Astrocyte of the hippocampus (primary cell): Measurements from ENCODE around the gene SMPD2.

Experiments
- DNase-seq: peaks from one replicate; pipeline ENCODE4 v3.0.0; 2011; ENCODE audit warnings: low read depth, low spot score

SMPD2 gene, protein sequence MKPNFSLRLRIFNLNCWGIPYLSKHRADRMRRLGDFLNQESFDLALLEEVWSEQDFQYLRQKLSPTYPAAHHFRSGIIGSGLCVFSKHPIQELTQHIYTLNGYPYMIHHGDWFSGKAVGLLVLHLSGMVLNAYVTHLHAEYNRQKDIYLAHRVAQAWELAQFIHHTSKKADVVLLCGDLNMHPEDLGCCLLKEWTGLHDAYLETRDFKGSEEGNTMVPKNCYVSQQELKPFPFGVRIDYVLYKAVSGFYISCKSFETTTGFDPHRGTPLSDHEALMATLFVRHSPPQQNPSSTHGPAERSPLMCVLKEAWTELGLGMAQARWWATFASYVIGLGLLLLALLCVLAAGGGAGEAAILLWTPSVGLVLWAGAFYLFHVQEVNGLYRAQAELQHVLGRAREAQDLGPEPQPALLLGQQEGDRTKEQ

DNA sequence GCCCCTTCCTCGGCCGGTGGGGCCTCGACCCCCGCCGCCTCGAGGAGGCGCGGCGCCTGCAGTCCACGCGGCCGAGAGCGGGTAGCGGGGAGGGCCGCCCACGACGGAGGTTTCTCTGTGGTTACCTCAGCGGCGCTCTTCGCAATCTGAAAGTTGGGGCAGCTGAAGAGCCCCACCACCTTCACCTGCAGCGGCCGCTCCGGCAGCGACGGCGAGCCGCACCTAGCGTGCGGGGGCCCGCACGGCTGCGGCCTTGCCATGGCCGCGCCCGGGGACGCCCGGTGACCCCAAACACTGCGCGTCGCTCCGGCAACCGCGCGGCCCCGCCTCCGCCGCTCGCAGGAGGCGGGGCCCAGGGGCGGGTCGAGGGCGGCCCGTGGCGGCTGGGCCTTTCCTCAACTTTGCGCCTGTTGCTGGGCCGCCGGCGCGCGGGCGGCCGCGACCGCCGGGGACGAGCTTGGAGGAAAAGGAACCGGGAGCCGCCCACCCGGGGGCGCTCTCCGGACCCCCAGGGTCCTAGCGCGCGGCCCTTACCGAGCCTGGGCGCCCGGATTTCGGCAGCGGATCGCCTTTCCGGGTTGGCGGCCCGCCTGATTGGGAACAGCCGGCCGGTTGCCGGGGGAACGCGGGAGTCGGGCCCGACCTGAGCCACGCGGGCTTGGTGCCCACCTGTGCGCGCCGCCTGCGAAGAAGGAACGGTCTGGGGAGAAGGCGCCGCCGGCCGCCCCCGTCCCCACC lies at the start of gene SMPD2, which contains the start of gene PPIL6:
Gene SMPD2, plus strand, starts transcription at position 394 of the 738 bp plus-strand sequence. CDS start 398 bp downstream, outside the sequence.
Gene PPIL6, minus strand, starts transcription at position 298 of the 738 bp plus-strand sequence. Its CDS starts 38 bp downstream, at position 260.
- DNase-seq = peak; percentile 97

DNA sequence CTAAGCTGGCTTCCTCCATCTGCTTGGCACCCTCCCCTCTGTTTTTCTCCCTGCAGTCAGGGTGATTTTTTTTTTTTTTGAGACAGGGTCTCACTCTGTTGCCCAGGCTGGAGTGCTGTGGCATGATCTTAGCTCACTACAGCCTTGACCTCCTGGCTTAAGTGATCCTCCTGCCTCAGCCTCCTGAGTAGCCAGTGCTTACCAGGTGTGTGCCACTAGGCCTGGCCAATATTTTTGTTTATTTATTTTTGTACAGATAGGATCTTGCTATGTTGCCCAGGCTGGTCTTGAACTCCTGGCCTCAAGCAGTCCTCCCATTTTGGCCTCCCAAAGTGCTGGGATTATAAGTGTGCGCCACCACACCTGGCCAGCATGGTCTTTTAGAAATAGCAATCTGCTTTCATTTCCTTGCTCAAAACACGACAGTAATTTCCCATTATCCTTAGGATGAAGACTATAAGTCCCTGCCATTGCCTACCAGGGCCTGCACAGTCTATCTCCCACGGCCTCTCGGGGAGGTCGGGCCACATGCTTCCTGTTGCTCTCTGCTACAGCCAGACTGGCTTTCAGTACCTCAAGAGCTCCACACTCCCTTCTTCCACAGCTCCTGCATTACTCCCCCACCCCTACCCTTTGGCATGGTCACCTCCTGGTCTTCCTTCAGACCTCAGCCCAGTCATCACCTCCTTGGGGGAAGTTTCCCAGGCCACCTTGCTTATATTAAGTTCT lies 47.2 kb upstream of the SMPD2 start:
- no peak for DNase-seq

DNA sequence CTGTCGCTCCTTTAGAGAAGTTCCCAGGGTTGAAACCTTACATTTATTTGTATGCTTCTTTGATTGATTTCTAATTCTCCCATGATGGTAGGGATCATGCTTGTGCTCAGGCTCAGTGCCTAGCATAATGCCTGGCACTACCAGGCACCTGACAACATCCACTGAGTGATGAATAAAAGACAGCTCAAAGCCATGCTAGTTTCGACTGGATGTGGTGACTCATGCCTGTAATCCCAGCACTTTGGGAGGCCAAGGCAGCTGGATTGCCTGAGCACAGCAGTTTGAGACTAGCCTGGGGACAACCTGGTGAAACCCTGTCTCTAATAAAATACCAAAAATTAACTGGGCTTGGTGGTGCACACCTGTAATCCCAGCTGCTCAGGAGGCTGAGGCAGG lies 46.6 kb upstream of the SMPD2 start:
- peak; percentile 39 for DNase-seq

DNA sequence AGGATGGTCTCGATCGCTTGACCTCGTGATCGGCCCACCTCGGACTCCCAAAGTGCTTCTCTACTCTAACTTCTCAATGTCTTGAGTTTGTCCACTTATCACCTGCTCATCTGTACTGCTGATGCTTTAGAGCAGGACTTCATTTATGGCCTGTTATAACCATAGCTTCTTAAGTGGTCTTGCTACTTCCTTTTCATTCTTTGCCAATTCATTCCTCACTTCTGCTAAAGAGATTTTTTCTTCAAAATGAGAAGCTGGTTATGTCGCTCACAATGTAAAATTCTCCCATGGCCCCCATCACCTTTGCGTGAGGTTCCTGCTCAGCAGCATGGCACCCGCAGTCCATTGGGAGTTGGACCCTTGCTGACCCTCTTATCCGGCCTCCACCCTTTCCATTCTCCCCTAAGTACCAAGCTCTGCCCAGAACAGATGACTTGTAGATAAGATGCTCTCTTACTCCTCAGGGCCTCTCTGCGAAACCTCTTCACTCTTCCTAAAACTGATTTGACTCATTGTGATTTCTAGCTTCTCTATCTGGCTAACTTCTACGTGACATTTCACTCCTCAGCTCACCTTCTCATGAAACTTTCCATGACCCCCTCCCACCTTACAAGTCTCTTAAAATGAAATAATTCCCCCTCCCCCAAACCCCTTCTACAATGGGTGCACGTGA lies 44.3 kb upstream of the SMPD2 start:
- DNase-seq = no peak

DNA sequence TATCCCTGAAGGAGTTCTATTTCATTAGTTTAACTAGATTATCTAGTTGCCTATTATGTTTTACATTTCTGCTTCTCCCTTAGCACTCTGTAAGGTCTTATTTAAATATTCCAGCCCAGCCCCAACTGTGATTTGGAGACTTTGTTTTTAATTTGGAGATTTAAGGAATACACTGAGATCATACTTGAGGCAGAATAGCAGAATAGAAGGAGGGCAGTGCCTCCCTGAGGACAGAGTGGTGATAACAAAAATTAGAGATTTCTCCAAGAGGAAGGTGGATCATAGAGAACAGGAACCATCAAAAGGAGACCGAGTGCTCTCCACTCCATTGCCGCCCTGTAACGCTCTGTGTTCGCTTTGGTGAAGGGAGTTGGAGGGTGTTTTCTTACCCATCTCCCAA lies 43.5 kb upstream of the SMPD2 start:
- DNase-seq = no peak

DNA sequence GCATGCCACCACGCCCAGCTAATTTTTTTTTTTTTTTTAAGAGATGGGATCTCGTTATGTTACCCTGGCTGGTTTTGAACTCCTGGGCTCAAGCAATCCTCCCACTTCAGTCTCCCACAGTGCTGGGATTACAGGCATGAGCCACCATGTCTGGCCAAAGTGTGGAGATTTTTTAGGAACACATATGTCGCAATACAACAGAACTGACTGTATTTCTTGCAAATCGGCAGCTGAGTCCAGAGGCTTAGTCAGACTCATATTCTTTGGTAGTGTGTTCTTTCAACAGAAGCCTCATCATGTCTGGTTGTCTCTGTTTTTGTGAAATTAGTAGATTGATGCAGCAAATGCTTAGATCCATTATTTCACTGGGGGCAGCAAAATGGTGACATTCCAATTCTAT lies 34.3 kb upstream of the SMPD2 start:
- no peak for DNase-seq

DNA sequence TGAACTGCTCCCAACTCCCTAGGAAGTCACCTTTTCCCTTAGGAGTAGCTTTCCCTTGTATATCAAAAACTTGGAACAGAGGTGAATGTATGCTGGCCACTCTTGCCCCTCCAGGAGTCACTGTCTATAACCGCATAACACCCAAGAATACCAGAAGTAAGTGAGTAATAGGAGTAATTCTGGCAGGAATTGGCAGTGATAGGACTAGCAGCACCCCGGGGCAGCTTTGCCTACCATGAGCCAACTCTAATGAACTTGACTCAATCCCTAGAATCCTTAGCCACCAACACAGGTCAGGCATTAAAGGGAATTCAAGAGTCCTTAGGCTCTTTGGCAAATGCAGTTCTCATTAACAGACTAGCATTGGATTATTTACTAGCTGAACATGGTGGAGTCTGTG lies 29.5 kb upstream of the SMPD2 start:
- no peak for DNase-seq

DNA sequence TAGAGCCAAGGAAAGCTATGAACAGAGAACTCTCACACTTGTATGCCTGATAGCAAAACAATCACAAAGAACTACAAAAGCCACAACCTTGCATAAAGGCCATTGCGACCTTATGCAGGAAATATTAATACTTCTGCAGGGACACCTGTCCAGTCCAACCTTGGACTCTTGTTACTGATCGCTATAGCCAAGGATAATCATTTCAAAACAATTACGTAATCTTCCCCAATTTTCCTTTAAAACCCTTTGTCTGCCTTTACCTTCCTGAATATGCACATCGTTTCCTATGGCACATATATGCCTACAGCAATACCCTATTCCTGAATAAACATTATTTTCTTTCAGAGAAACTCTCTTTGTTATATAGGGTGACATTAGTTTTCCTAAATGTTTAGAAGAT lies 22.9 kb upstream of the SMPD2 start:
- DNase-seq = no peak

DNA sequence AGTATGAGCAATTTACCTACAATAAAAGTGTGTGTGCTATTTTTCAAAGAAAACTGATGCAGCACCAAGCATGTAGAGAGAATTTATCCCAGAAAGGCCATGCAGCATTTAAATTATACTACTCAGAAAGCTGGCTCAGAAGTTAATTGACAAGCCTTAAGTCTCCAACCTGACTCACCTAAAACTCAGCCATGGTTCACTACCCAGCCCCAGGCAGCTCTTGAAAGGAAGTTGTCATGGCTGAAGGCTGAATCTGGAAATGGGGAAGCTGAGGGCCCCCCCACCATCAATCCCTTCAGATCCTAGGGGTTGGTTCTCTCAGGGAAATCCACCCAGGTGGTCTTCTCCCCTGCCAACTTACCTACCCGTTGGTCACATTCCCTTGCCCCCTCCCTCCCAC lies 19.8 kb upstream of the SMPD2 start:
- DNase-seq = peak; percentile 23

DNA sequence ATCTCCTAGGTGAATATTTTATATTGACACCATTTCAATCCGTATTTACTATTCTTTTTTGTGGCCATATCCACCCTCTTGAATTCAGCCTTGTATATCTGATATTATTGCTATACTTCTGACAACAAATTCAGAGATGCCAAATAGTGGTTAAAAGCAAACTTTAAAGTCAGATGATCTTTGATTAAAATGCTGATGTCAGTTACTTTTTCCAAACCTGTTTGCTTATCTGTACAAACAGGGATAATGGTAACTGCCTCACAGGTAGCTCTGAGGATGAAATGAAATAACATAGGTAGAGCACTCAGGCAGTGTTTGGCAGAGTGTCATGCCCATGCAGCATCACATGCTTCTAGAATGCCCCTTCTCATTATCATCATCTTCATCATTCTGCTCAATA lies 19.3 kb upstream of the SMPD2 start:
- DNase-seq = no peak

DNA sequence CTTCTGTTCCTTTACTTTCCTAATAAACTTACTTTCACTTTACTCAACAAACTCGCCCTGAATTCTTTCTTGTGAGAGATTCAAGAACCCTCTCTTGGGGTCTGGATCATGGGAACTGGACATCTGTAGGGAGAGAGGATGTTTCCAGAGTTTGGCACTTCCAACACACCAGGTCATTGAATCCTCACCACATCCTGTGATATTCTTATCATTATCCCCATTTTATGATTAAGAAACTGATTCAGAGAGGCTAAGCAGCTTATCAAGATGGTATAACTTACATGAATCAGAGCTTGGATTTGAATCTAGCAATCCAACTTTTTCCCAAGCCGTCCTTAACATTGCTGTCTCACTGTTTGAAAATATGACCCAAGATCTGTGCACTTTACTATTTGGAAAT lies 15.6 kb upstream of the SMPD2 start:
- DNase-seq = no peak

DNA sequence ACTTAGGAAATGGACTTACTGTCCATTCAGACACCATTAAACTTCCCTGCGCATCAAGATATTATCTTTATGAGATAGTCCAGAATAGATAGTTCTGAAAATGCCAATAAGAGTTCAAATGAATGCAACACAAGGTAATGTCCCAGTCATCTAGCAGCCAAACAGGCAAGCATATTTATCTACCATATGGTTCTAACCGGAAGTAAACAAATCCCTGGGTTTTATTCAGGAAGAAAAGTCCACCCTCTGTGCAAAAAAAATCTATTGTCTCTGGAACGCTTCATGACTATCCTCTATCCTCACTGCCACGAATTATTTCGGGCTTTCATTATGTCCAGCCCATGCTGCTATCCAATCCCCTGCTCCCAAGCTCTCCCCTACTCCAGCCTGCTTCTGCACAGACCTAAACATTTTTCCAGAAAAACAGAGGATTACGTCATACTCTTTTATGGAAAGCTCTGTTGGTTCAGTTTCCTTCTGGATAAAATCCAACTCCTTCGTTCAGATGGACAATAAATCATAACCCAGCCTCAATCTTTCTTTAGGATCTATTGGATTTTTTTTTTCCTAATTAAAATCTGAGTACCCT lies 11.5 kb upstream of the SMPD2 start:
- DNase-seq = no peak

DNA sequence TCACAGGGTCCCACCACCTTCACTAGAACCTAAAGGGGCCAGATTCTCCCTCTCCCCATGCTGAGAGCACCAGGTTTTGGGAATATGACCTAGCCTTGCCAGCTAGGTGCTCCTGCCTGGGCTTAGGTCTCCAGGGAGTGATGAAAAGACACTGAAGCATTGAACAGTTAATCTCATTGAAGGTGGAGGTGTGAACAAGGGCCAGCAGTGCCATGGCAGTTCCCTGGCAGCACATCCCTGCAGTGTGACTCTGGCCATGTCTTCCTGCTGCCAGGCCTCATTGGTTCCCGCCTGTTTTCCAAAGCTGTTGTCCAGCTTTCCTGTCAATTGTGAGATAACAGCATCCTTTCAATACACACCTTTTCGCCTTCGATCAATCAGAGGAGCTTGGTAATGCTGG lies 11.0 kb upstream of the SMPD2 start:
- no peak for DNase-seq

DNA sequence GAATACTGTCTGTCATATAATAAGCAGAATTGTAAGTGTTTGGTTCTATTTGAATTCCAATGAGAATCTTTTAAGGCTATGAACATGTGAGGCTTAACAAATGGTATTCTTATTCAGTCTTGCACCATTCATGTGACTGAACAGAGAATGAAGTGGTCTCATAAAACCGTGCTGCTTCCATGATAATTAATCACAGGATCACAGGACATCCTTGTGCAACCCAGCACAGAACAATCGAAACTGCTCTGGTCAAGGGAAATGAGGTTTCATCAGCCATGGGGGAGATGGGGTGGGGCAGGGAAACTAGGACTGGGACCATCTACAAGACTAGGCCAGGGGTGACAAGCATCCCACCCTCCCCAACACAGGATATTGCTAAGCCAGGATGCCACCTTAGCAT lies 6.1 kb upstream of the SMPD2 start:
- no peak for DNase-seq

DNA sequence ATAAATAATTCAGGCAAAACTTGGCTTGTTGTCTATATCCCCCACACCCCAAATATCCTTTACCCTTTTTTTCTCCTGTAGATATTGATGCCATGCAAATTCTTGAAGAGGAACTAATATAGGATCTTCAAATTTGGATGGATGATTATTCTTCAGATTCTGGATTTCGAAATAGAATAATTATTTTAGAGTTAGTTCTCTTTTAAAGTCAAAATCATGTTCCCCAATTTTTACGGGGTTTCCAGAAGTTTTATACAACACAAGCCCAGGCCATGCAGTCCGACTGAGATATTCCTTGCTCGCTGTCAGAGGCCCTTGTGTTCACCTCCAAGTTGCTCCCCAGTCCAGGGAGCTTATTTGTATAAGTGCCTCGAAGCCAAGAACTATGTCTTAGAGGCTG lies 4.5 kb upstream of the SMPD2 start:
- no peak for DNase-seq

DNA sequence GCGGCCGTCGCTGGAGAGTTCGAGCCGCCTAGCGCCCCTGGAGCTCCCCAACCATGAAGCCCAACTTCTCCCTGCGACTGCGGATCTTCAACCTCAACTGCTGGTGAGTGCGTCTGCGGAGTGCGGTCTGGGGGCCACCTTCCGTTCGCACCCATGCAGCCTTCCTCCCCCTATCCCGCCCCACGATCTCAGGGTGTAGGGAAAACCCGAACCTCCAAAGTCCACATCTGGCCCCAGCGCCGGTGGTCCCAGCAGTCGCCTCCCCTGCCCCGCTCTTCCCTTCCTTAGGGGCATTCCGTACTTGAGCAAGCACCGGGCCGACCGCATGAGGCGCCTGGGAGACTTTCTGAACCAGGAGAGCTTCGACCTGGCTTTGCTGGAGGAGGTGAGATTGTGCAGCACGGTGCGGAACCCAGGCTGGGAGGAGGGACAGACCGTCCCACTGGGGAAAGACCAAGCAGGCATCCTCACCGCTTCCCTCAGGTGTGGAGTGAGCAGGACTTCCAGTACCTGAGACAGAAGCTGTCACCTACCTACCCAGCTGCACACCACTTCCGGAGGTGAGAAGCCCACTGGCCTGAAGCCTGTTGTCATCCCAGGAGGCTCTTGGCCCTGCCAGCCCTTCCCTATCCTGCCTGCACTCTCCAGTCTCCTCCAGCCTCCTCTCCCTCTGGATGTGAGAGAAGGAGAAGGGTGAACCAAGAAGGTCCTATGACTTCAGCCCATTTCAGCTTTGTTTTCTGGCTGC lies 719 bp downstream of the SMPD2 start:
- peak; percentile 73 for DNase-seq

DNA sequence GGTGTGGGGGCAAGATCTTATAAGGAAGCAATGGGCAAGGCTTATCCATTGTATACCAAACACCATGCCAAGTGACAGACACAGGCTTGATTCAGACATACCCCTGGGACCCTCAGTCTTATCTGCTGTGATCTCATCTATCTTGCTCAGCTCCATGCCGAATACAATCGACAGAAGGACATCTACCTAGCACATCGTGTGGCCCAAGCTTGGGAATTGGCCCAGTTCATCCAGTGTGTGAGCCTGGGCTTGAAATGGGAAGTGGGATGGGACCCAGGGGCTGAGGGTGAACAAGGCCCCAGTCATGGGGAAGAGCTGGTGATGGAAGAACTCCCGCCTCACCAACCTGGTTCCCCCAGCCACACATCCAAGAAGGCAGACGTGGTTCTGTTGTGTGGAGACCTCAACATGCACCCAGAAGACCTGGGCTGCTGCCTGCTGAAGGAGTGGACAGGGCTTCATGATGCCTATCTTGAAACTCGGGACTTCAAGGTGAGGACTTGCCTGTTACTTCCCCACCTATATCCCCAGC lies 1.9 kb downstream of the SMPD2 start:
- DNase-seq = no peak

DNA sequence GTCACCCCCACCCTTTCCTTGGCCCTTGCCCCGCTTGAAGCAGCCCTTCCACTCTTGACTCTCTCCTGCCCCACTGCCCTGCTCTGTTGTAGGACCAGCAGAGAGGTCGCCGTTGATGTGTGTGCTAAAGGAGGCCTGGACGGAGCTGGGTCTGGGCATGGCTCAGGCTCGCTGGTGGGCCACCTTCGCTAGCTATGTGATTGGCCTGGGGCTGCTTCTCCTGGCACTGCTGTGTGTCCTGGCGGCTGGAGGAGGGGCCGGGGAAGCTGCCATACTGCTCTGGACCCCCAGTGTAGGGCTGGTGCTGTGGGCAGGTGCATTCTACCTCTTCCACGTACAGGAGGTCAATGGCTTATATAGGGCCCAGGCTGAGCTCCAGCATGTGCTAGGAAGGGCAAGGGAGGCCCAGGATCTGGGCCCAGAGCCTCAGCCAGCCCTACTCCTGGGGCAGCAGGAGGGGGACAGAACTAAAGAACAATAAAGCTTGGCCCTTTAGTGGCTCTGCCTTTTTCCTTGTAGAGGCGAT lies 3.0 kb downstream of the SMPD2 start:
- no peak for DNase-seq

DNA sequence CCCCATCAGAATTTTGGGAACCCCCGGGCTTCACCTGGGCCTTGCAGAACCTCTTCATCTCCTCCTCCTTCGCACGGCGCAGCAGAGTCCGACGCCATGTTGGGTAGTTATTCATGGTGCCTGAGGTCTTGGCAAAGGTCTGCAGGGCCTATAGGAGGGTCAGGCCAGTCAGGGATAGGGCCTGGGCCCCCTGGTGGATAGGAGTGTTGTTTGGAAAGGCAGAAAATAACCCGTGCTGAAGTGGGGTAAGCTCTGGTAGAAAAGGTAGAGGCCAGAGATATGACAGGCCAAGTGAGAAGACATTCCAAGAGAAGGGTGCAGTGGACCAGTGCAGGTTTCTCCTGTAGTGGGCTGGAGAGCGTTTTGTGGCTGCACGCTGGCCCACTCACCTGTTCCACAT lies 4.9 kb downstream of the SMPD2 start:
- DNase-seq = no peak

DNA sequence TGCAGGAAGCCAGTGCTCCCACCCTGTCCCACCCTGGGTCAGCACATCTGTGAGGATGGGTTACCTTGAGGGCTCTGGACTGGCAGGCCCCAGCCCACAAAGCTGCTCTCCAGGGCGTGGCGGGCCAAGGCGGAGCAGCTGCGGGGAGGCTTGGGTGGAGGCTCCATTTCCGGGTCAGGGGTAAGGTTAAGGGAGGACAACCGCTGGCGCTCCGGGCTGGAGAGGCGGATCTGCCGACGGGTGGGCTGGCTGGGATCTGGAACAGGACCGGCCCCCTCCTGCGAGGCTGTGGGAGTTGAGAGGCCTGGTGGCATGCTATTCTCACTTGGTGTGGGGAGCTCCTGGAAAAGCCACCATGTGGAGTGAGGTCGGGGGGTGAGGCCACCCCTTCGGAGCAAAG lies 5.5 kb downstream of the SMPD2 start:
- no peak for DNase-seq
